BJ (cell line): Measurements from ENCODE around the gene CAPNS2. TPM values are rescaled to one million over a fixed set of nuclear protein-coding genes. Genes with fewer than 3 reads are reported as not detected.

Experiments used
- CTCF ChIA-PET: fragments of 350-600 bp; formaldehyde crosslinking; extraction: SDS; loops from one replicate; lab custom pipeline; 2021; ENCODE audit warnings: antibody characterized with exemption, inconsistent platforms; lab: Yijun Ruan, JAX
- POLR2A ChIA-PET: fragments of 300-600 bp; sonication (Branson Sonifier 250); formaldehyde crosslinking; extraction: SDS; loops from one replicate; lab custom pipeline; 2021; ENCODE audit warnings: antibody characterized with exemption; lab: Charles Lee
- DNase-seq: peaks from one replicate; pipeline ENCODE4 v3.0.0-alpha.2; 2011; ENCODE audit warnings: low read depth
- H3K27me3 ChIP-seq: 2 replicates; pipeline ENCODE4 v1.6.0; 2011; ENCODE audit warnings: low read length; ENCODE audit not compliant: control insufficient read depth, insufficient read depth
- H3K36me3 ChIP-seq: 2 replicates; pipeline ENCODE4 v1.5.1; 2011; ENCODE audit warnings: low read length; ENCODE audit not compliant: control insufficient read depth, insufficient read depth
- H3K4me3 ChIP-seq: 2 replicates; pipeline ENCODE4 v1.5.1; 2011; ENCODE audit warnings: low read depth, mild to moderate bottlenecking, control low read depth, low read length
- CTCF ChIP-seq: IDR thresholded peaks from 2 replicates; pipeline ENCODE4 v1.5.1; 2011; ENCODE audit warnings: low read depth, mild to moderate bottlenecking, control low read depth, inconsistent platforms, low read length, moderate library complexity; ENCODE audit not compliant: insufficient read depth
- polyA plus RNA-seq: library from polyadenylated mRNA; depleted of rRNA; stranded (reverse); fragments of >200 nt; gene quantifications from 2 replicates; pipeline ENCODE4 v1.2.3, GENCODE V29; 2011

The CAPNS2 gene
- polyA plus RNA-seq, 1 experiment, result not detected

DNA sequence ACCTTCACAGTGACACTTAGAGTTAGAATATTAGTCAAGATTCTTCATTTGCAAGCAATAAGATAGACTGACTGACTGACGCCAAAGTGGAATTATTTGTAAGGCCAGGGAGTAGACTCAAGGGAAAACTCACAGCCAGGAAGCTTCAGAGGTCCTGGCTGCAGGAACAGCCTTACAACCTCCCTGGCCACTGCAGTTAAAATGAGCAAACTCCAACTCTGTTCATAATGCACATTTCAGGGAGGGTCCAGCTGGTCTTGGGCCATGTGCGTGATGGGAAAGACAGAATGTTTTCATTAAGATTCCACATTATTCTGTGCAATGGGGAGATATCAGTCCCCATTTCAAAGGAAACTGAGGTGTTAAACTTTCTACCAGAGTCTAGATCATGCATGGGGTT is 9.9 kb downstream of the CAPNS2 start:
- no peaks in the 10 kb centered on the region; the same call in none of the 2 replicates for H3K36me3 ChIP-seq
- no peak for DNase-seq
- H3K27me3 ChIP-seq, result no peaks in the 10 kb centered on the region
- POLR2A ChIA-PET, result no interaction called here
- CTCF ChIA-PET, result interaction anchor here (1.0 to 2.5 kb wide), 2 partner anchors 9 to 111 kb away, joined by 3 to 13 read pairs; no protein-coding TSS in a partner anchor
- no peak overlapping the region for H3K4me3 ChIP-seq
- TF ChIP-seq CTCF, result no peak

- no peak for TF ChIP-seq CTCF
- Histone ChIP-seq H3K4me3 (no peak overlapping the region), H3K27me3 (no peaks in the 10 kb centered on the region), H3K36me3 (no peaks in the 10 kb centered on the region; the same call in none of the 2 replicates)
- ChIA-PET POLR2A (no interaction called here), CTCF (no interaction called here)
- DNase-seq, result no peak
These were observed 11.4 kb downstream of the CAPNS2 start for GRCh38 chr16:55577887-55578286.

DNA sequence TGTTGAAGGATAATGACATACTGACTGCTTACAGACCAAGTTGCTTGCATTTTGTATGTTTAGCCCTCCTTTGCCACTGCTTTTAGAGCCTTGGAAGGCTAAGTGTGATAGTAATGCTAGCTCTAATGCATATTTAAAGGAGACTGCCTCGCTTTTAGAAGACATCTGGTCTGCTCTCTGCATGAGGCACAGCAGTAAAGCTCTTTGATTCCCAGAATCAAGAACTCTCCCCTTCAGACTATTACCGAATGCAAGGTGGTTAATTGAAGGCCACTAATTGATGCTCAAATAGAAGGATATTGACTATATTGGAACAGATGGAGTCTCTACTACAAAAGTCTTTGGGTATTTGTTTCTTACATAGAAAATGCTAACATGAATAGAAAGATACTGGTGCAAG is 19.1 kb downstream of the CAPNS2 start:
- H3K27me3 ChIP-seq, result no peaks in the 10 kb centered on the region
- no peaks in the 10 kb centered on the region for H3K36me3 ChIP-seq
- no peak overlapping the region for H3K4me3 ChIP-seq
- CTCF ChIA-PET, result interaction anchor here (0.6 kb wide), 1 partner anchor 53 kb away, joined by 3 read pairs; no protein-coding TSS in a partner anchor
- TF ChIP-seq CTCF, result no peak
- DNase-seq, result no peak
- POLR2A ChIA-PET, result no interaction called here

DNA sequence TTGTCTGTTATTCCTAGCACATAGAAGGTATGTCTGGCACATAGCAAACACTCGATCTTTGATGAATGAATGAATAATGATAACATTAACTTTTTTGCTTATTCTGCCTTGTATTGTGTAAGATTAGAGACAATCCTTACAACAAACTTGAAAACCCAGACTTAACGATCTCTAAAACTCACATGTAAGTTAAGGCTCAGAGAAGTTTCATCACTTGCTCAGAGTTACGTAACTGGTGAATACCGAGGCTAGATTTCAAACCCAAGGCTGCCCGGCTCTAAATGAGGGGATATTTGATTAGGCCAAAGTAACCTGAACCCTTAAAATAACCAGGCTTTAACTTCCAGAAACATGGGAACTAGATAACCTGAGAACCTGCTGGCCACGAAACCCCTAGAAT is 22.3 kb downstream of the CAPNS2 start:
- CTCF ChIA-PET, result no interaction called here
- Histone ChIP-seq H3K27me3 (no peaks in the 10 kb centered on the region), H3K4me3 (no peak overlapping the region), H3K36me3 (no peaks in the 10 kb centered on the region)
- no peak for TF ChIP-seq CTCF
- POLR2A ChIA-PET, result no interaction called here
- no peak for DNase-seq

DNA sequence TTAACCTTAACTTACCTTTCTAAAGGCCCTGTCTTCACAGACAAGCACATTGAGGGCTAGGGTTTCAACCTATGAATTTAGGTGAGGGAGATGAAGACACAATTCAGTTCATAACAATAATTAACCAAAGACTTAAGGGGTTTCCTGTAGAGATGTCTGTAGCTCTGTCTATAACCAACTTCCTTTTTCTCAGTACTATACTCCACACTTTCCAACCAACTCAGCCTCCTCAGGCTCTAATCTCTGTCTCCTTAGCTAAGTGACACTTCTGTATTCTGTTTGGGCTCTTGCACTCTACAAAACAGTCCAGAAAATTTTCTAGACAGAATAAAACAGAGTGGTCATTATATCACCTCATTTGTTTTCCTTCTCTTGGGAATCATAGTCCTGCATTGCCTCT is 25.8 kb downstream of the CAPNS2 start:
- no peak for DNase-seq
- ChIA-PET CTCF (no interaction called here), POLR2A (no interaction called here)
- 0 out of 2 replicates have a peak, but pooled peaks cover 2% of the 10 kb centered on the region for H3K27me3 ChIP-seq
- no peak overlapping the region for H3K4me3 ChIP-seq
- H3K36me3 ChIP-seq, result no peaks in the 10 kb centered on the region
- no peak for TF ChIP-seq CTCF
